Nephron progenitor cell (in vitro differentiated cells): Measurements from ENCODE around the gene SHLD2.
A peak's percentile ranks its signal among the peaks of the same experiment; 100 is the strongest.

Experiments
- DNase-seq: peaks from one replicate; pipeline ENCODE4 v3.0.0; 2021
- H3K27ac Mint-ChIP-seq: 2 replicates; pipeline ENCODE4 v1.8.0; 2021; ENCODE audit warnings: mild to moderate bottlenecking, moderate library complexity, mixed read lengths
- H3K27me3 Mint-ChIP-seq: 2 replicates; pipeline ENCODE4 v1.8.0; 2021; ENCODE audit warnings: mild to moderate bottlenecking, low read depth, mixed read lengths; ENCODE audit not compliant: poor library complexity
- H3K36me3 Mint-ChIP-seq: 2 replicates; pipeline ENCODE4 v1.8.0; 2021; ENCODE audit warnings: low read depth, mixed read lengths
- H3K4me1 Mint-ChIP-seq: 2 replicates; pipeline ENCODE4 v1.8.0; 2021; ENCODE audit warnings: mixed read lengths
- H3K4me3 Mint-ChIP-seq: 2 replicates; pipeline ENCODE4 v1.8.0; 2021; ENCODE audit warnings: mild to moderate bottlenecking, moderate library complexity, mixed read lengths
- H3K9me3 Mint-ChIP-seq: 2 replicates; pipeline ENCODE4 v1.8.0; 2021; ENCODE audit warnings: mild to moderate bottlenecking, moderate library complexity, mixed read lengths
- CTCF ChIP-seq: fragments of 200-600 bp; sonication (generic); IDR thresholded peaks from 2 replicates; pipeline ENCODE4 v1.5.0; 2021; ENCODE audit warnings: antibody characterized with exemption

SHLD2 gene

GRCh38 chr10:87094373-87095235 is at the start of gene SHLD2, which contains the start of gene GLUD1:
Gene SHLD2 (plus strand): TSS chr10:87095206. CDS start chr10:87151355, 56,149 bp downstream.
Gene GLUD1 (minus strand): TSS chr10:87094843. CDS start chr10:87094769, 74 bp downstream.
- no peak for TF ChIP-seq CTCF
- H3K4me3 Mint-ChIP-seq, result peak within 1 kb of the TSS; percentile 91
- H3K9me3 Mint-ChIP-seq, result peaks cover 7% of the 10 kb centered on the region
- H3K4me1 Mint-ChIP-seq, result peaks cover 44% of the 10 kb centered on the region
- H3K27me3 Mint-ChIP-seq, result no peaks in the 10 kb centered on the region
- peaks cover 26% of the 10 kb centered on the region for H3K36me3 Mint-ChIP-seq
- DNase-seq, result peak; percentile 87
- peak within 1 kb of the TSS; percentile 96 for H3K27ac Mint-ChIP-seq

- DNase-seq, result no peak
- Mint-ChIP-seq H3K4me3 (no peak overlapping the region), H3K27me3 (peaks cover 2% of the 10 kb centered on the region), H3K4me1 (no peaks in the 10 kb centered on the region), H3K9me3 (no peaks in the 10 kb centered on the region), H3K36me3 (peaks cover 42% of the 10 kb centered on the region), H3K27ac (peak overlapping the region; percentile 72)
- no peak for TF ChIP-seq CTCF
Measured at GRCh38 chr10:87045434-87045938, 49.5 kb upstream of the SHLD2 start.

GRCh38 chr10:87053111-87053510 is 41.9 kb upstream of the SHLD2 start:
- no peak for TF ChIP-seq CTCF
- no peak overlapping the region for H3K4me3 Mint-ChIP-seq
- no peak for DNase-seq
- H3K27ac Mint-ChIP-seq, result no peak overlapping the region
- H3K27me3 Mint-ChIP-seq, result no peaks in the 10 kb centered on the region
- no peaks in the 10 kb centered on the region for H3K9me3 Mint-ChIP-seq
- H3K4me1 Mint-ChIP-seq, result no peaks in the 10 kb centered on the region
- peaks cover 45% of the 10 kb centered on the region for H3K36me3 Mint-ChIP-seq

- H3K4me1 Mint-ChIP-seq, result no peaks in the 10 kb centered on the region
- no peak overlapping the region for H3K27ac Mint-ChIP-seq
- no peaks in the 10 kb centered on the region for H3K9me3 Mint-ChIP-seq
- no peak for DNase-seq
- TF ChIP-seq CTCF, result no peak
- H3K36me3 Mint-ChIP-seq, result peaks cover 45% of the 10 kb centered on the region
- no peaks in the 10 kb centered on the region for H3K27me3 Mint-ChIP-seq
- no peak overlapping the region for H3K4me3 Mint-ChIP-seq
Measured at GRCh38 chr10:87053577-87054181, 41.3 kb upstream of the SHLD2 start.

- DNase-seq, result no peak
- H3K9me3 Mint-ChIP-seq, result no peaks in the 10 kb centered on the region
- no peaks in the 10 kb centered on the region for H3K4me1 Mint-ChIP-seq
- TF ChIP-seq CTCF, result no peak
- H3K27ac Mint-ChIP-seq, result no peak overlapping the region
- no peak overlapping the region for H3K4me3 Mint-ChIP-seq
- H3K36me3 Mint-ChIP-seq, result peaks cover 46% of the 10 kb centered on the region
- H3K27me3 Mint-ChIP-seq, result no peaks in the 10 kb centered on the region
Measured at GRCh38 chr10:87054373-87055295, 40.4 kb upstream of the SHLD2 start.
